Activated T-cell treated with anti-CD3 and anti-CD28 coated beads for 1 hour (primary cell): ENCODE results near the gene HIVEP3.

Experiments
- DNase-seq: peaks from one replicate; pipeline ENCODE4 v3.0.0-alpha.2; 2020; ENCODE audit warnings: low read depth

Gene HIVEP3

GRCh38 chr1:41665962-41666917, 252.5 kb downstream of the HIVEP3 start:
- DNase-seq, result no peak

- DNase-seq, result no peak
Observed at GRCh38 chr1:41664861-41665640, 253.7 kb downstream of the HIVEP3 start.

GRCh38 chr1:41663671-41664400, 254.9 kb downstream of the HIVEP3 start:
- no peak for DNase-seq

- no peak for DNase-seq
Observed at GRCh38 chr1:41662765-41663437, 255.8 kb downstream of the HIVEP3 start.

- peak; percentile 51 for DNase-seq
Observed at GRCh38 chr1:41662061-41662764, 256.5 kb downstream of the HIVEP3 start.

- no peak for DNase-seq
Observed at GRCh38 chr1:41661428-41662060, 257.2 kb downstream of the HIVEP3 start.

- DNase-seq, result no peak
Observed at GRCh38 chr1:41660570-41661427, 257.9 kb downstream of the HIVEP3 start.

- DNase-seq, result no peak
Observed at GRCh38 chr1:41659903-41660302, 258.8 kb downstream of the HIVEP3 start.

GRCh38 chr1:41659159-41659495, 259.6 kb downstream of the HIVEP3 start:
- DNase-seq, result no peak

GRCh38 chr1:41658431-41659158, 260.1 kb downstream of the HIVEP3 start:
- DNase-seq, result no peak

- no peak for DNase-seq
Observed at GRCh38 chr1:41657679-41658295, 260.9 kb downstream of the HIVEP3 start.

- no peak for DNase-seq
Observed at GRCh38 chr1:41656825-41657500, 261.8 kb downstream of the HIVEP3 start.

GRCh38 chr1:41656068-41656467, 262.7 kb downstream of the HIVEP3 start:
- no peak for DNase-seq

- no peak for DNase-seq
Observed at GRCh38 chr1:41655632-41656031, 263.1 kb downstream of the HIVEP3 start.

GRCh38 chr1:41653574-41653973, 265.1 kb downstream of the HIVEP3 start:
- DNase-seq, result no peak

- DNase-seq, result no peak
Observed at GRCh38 chr1:41652384-41653265, 266.1 kb downstream of the HIVEP3 start.
